Measurements from ENCODE around the gene CLPX. TPM values are rescaled to one million over a fixed set of nuclear protein-coding genes. Genes with fewer than 3 reads are reported as not detected.
"Not testable (repeated sequence)": the region's sequence is repeated elsewhere in the genome, so short reads cannot be mapped to it uniquely, and the experiment has no call there.

The CLPX gene
- polyA plus RNA-seq, 4 donors, result 13.2 to 45.9 (median 18.4) TPM

GRCh38 chr15:65101411-65101890 lies 83.7 kb downstream of the CLPX start:
- H3K4me3 ChIP-seq (ENCODE audit: low read depth in 1 of 3, low read length in 3 of 3), result no peak overlapping the region
- H3K36me3 ChIP-seq (ENCODE audit: control insufficient read depth in 3 of 3, insufficient read depth in 2 of 3, low read depth in 1 of 3, low read length in 3 of 3), result peaks cover 6 to 65% (median 6%) of the 10 kb centered on the region in 3 donors
- 35 to 38% (median 36%) methylated on average over 8 to 9 of the region's 9 CpGs for WGBS, 3 donors
- H3K27me3 ChIP-seq (ENCODE audit: control insufficient read depth in 3 of 3, insufficient read depth in 3 of 3, low read length in 3 of 3), result no peaks in the 10 kb centered on the region
- H3K27ac ChIP-seq (ENCODE audit: low read depth in 1 of 3, low read length in 2 of 3), result peak overlapping the region in 1 of 3 donors; percentile 8
- H3K4me1 ChIP-seq (ENCODE audit: control insufficient read depth in 3 of 3, insufficient read depth in 2 of 3, low read depth in 1 of 3, low read length in 2 of 3), result peaks cover 0 to 5% (median 0%) of the 10 kb centered on the region in 3 donors
- peak; percentile 82 to 84 for DNase-seq
- H3K9me3 ChIP-seq (ENCODE audit: control insufficient read depth in 2 of 2, insufficient read depth in 1 of 2, low read depth in 1 of 2, low read length in 1 of 2), result no peaks in the 10 kb centered on the region
- no peak for FAIRE-seq

- no peaks in the 10 kb centered on the region for H3K27me3 ChIP-seq (ENCODE audit: control insufficient read depth in 3 of 3, insufficient read depth in 3 of 3, low read length in 3 of 3)
- peaks cover 6 to 64% (median 6%) of the 10 kb centered on the region in 3 donors for H3K36me3 ChIP-seq (ENCODE audit: control insufficient read depth in 3 of 3, insufficient read depth in 2 of 3, low read depth in 1 of 3, low read length in 3 of 3)
- H3K27ac ChIP-seq (ENCODE audit: low read depth in 1 of 3, low read length in 2 of 3), result no peak overlapping the region
- WGBS, 3 donors, result 63 to 75% (median 66%) methylated on average over 7 of the region's 7 CpGs
- H3K4me1 ChIP-seq (ENCODE audit: control insufficient read depth in 3 of 3, insufficient read depth in 2 of 3, low read depth in 1 of 3, low read length in 2 of 3), result peaks cover 0 to 15% (median 3%) of the 10 kb centered on the region in 3 donors
- FAIRE-seq, result no peak
- no peak overlapping the region for H3K4me3 ChIP-seq (ENCODE audit: low read depth in 1 of 3, low read length in 3 of 3)
- peak in 1 of 2 donors; percentile 37 for DNase-seq
- no peaks in the 10 kb centered on the region for H3K9me3 ChIP-seq (ENCODE audit: control insufficient read depth in 2 of 2, insufficient read depth in 1 of 2, low read depth in 1 of 2, low read length in 1 of 2)
These were observed 84.7 kb downstream of the CLPX start for GRCh38 chr15:65100442-65100841.

- Histone ChIP-seq H3K4me1 (ENCODE audit: control insufficient read depth in 3 of 3, insufficient read depth in 2 of 3, low read depth in 1 of 3, low read length in 2 of 3) (peaks cover 0 to 21% (median 3%) of the 10 kb centered on the region in 3 donors), H3K36me3 (ENCODE audit: control insufficient read depth in 3 of 3, insufficient read depth in 2 of 3, low read depth in 1 of 3, low read length in 3 of 3) (peaks cover 6 to 64% (median 6%) of the 10 kb centered on the region in 3 donors)
- H3K4me3 ChIP-seq (ENCODE audit: low read depth in 1 of 3, low read length in 3 of 3); FAIRE-seq; H3K9me3 ChIP-seq (ENCODE audit: control insufficient read depth in 2 of 2, insufficient read depth in 1 of 2, low read depth in 1 of 2, low read length in 1 of 2); H3K27ac ChIP-seq (ENCODE audit: low read depth in 1 of 3, low read length in 2 of 3); DNase-seq; H3K27me3 ChIP-seq (ENCODE audit: control insufficient read depth in 3 of 3, insufficient read depth in 3 of 3, low read length in 3 of 3): not testable (repeated sequence)
- 92 to 96% (median 96%) methylated on average over 10 of the region's 10 CpGs for WGBS, 3 donors
These were observed 85.3 kb downstream of the CLPX start for GRCh38 chr15:65099801-65100200.

- no peak for FAIRE-seq
- H3K27me3 ChIP-seq (ENCODE audit: control insufficient read depth in 3 of 3, insufficient read depth in 3 of 3, low read length in 3 of 3), result no peaks in the 10 kb centered on the region
- no peaks in the 10 kb centered on the region for H3K9me3 ChIP-seq (ENCODE audit: control insufficient read depth in 2 of 2, insufficient read depth in 1 of 2, low read depth in 1 of 2, low read length in 1 of 2)
- H3K4me1 ChIP-seq (ENCODE audit: control insufficient read depth in 3 of 3, insufficient read depth in 2 of 3, low read depth in 1 of 3, low read length in 2 of 3), result peaks cover 0 to 26% (median 8%) of the 10 kb centered on the region in 3 donors
- H3K36me3 ChIP-seq (ENCODE audit: control insufficient read depth in 3 of 3, insufficient read depth in 2 of 3, low read depth in 1 of 3, low read length in 3 of 3), result peaks cover 6 to 60% (median 6%) of the 10 kb centered on the region in 3 donors
- no peak overlapping the region for H3K27ac ChIP-seq (ENCODE audit: low read depth in 1 of 3, low read length in 2 of 3)
- 91 to 98% (median 96%) methylated on average over 5 of the region's 5 CpGs for WGBS, 3 donors
- no peak overlapping the region for H3K4me3 ChIP-seq (ENCODE audit: low read depth in 1 of 3, low read length in 3 of 3)
- DNase-seq, result no peak
These were observed 85.8 kb downstream of the CLPX start for GRCh38 chr15:65099336-65099735.

Other genes starting within 250 kb of the CLPX start
- 100 to 1,000 TPM in 1 of 4 donors, 10 to 100 TPM in 3; 58.1 to 163 (median 68.3) TPM for gene SPG21, start 195.4 kb downstream of the CLPX start, polyA plus RNA-seq
- 10 to 100 TPM in 3 of 4 donors, 1 to 10 TPM in 1; 9.7 to 14.8 (median 12.9) TPM for gene MTFMT, start 155.7 kb downstream of the CLPX start, polyA plus RNA-seq
- gene SLC51B, start 140.0 kb downstream of the CLPX start, polyA plus RNA-seq, result 100 to 1,000 TPM in 2 of 4 donors, 10 to 100 TPM in 2; 23.5 to 258 (median 162) TPM
- gene RASL12, start 117.4 kb downstream of the CLPX start, polyA plus RNA-seq, result 1 to 10 TPM in 3 of 4 donors, under 1 TPM in 1; 0.45 to 7.7 (median 2.2) TPM
- under 1 TPM in 2 of 4 donors, not detected in 2; 0.03 TPM for gene KBTBD13, start 108.6 kb downstream of the CLPX start, polyA plus RNA-seq
- gene UBAP1L, start 70.1 kb downstream of the CLPX start, polyA plus RNA-seq, result 1 to 10 TPM; 1.5 to 5.8 (median 4.5) TPM
- 10 to 100 TPM in 3 of 4 donors, 1 to 10 TPM in 1; 8.4 to 20.5 (median 11.9) TPM for gene PDCD7, start 51.5 kb downstream of the CLPX start, polyA plus RNA-seq
- 1 to 10 TPM in 1 of 4 donors, under 1 TPM in 3; 0.67 to 8.7 (median 0.77) TPM for gene CILP, start 26.1 kb upstream of the CLPX start, polyA plus RNA-seq
- gene PARP16, start 101.5 kb upstream of the CLPX start, polyA plus RNA-seq, result 10 to 100 TPM in 1 of 4 donors, 1 to 10 TPM in 3; 6.5 to 14.2 (median 9.0) TPM
- not detected for gene RNU5A-1, start 110.7 kb upstream of the CLPX start, polyA plus RNA-seq
- gene RNU5B-1, start 119.3 kb upstream of the CLPX start, polyA plus RNA-seq, result not detected
- 1 to 10 TPM in 1 of 4 donors, under 1 TPM in 1, not detected in 2; 0.18 to 1.0 TPM for gene IGDCC3, start 192.7 kb upstream of the CLPX start, polyA plus RNA-seq
- gene IGDCC4, start 237.6 kb upstream of the CLPX start, polyA plus RNA-seq, result 1 to 10 TPM in 1 of 4 donors, under 1 TPM in 2, not detected in 1; 0.27 to 8.3 (median 0.61) TPM

Measured in small intestine (tissue), 7 donors.